Measurements from ENCODE around the gene KMT2B.

DNA sequence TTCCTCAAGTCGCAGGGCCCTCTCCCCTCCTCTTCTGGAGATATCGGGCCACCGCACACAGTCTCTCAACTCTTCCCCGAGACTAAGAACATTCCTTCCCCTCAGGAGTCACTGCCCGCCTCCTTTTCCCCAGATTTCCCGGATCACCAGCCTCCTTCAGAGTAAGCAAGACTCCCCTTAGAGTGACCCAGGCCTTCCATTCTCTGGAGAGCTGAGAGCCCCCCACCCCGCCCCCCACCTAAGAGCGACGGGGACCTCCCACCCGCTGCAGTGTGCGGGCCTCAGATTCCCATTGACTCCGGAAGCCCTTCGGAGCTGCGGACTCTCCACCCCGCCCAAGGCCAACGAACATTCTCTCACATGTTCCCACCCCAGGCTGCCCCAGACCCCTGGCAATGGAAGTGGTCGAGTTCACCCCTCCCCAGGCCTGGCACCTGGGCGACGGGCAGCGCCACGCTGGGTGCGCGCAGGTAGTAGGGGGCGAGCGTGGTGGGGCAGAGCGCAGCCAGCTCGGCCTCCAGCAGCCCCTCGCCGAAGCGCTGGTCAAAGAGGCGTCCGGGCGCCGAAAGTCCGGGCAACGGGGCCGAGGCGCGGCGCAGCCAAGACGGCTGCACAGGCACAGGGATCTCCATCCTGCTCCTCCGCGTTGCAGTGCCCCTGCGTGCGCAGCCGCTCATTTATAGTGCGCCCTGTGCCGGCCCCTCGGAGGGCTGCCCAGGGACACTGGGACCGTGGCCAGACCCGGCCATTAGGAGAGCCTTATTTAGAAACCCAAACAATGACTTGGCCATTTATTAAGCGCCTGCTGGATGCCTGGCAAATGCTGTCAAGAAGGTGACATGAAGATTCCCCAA lies 38.8 kb downstream of the KMT2B start, which contains the start of gene HSPB6:
- TF ChIP-seq CTCF (IDR thresholded peaks at IDR 0.05; ENCODE audit: insufficient read depth, low read length) (no peak), POLR2AphosphoS5 (IDR thresholded peaks at IDR 0.05; ENCODE audit: low read depth) (no peak)
